ENCODE results near the gene MC1R. TPM values are rescaled to one million over a fixed set of nuclear protein-coding genes. Genes with fewer than 3 reads are reported as not detected.

Gene MC1R
- total RNA-seq = 3.1 and 4.3 TPM in 2 replicates
- polyA plus RNA-seq = 2.9 and 3.0 TPM in 2 replicates
- 2.5 and 2.7 TPM in 2 replicates for polyA plus RNA-seq (2012)
- polyA minus RNA-seq (ENCODE audit: low replicate concordance) = 1.2 and 3.2 TPM in 2 replicates

DNA sequence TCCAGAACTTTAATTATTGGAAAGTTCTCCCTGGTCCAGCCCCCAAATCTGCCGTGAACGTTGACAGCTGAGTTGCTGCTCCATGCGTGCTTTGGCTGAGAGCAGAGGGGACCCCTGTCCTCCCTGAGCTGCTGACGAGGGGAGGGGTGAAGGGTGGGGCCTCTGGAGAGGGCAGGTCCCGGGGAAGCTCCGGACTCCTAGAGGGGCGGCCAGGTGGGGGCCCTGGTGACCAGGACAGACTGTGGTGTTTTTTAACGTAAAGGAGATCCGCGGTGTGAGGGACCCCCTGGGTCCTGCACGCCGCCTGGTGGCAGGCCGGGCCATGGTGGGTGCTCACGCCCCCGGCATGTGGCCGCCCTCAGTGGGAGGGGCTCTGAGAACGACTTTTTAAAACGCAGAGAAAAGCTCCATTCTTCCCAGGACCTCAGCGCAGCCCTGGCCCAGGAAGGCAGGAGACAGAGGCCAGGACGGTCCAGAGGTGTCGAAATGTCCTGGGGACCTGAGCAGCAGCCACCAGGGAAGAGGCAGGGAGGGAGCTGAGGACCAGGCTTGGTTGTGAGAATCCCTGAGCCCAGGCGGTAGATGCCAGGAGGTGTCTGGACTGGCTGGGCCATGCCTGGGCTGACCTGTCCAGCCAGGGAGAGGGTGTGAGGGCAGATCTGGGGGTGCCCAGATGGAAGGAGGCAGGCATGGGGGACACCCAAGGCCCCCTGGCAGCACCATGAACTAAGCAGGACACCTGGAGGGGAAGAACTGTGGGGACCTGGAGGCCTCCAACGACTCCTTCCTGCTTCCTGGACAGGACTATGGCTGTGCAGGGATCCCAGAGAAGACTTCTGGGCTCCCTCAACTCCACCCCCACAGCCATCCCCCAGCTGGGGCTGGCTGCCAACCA, at the start of gene MC1R:
Gene MC1R (plus strand): TSS at position 410 of the 895 bp plus-strand sequence. CDS start 397 bp downstream, at position 807.
- DNase-seq (ENCODE audit: low read depth in 2 of 2) = peak; percentile 29 to 44
- Histone ChIP-seq H4K20me1 (ENCODE audit: control insufficient read depth, extremely low read depth, insufficient read depth, low read length) (no peaks in the 10 kb centered on the region), H3K27me3 (ENCODE audit: control insufficient read depth, insufficient read depth, low read length) (no peaks in the 10 kb centered on the region), H3K9me3 (ENCODE audit: control insufficient read depth, insufficient read depth, low read depth, low read length) (no peaks in the 10 kb centered on the region), H3K4me1 (ENCODE audit: control insufficient read depth, extremely low read depth, insufficient read depth, low read length) (peaks cover 21% of the 10 kb centered on the region), H3K4me2 (ENCODE audit: extremely low read depth, insufficient read depth, low read length) (peak within 1 kb of the TSS; percentile 64), H3K27ac (ENCODE audit: insufficient read depth, low read length) (peak within 1 kb of the TSS; percentile 64), H3K79me2 (ENCODE audit: control insufficient read depth, insufficient read depth, low read length) (peaks cover 4% of the 10 kb centered on the region), H3K9ac (ENCODE audit: insufficient read depth, low read length) (peak within 1 kb of the TSS; percentile 41), H3K4me3 (replicated peaks in 1 of 4; ENCODE audit: control extremely low read depth in 1 of 4, insufficient read depth in 1 of 4, low read depth in 3 of 4, low read length in 4 of 4) (peak within 1 kb of the TSS in 3 of 4 experiments; percentile 12 to 51 (median 47)), H2AFZ (ENCODE audit: low read length) (no peak within 1 kb of the TSS), H3K36me3 (ENCODE audit: control insufficient read depth, insufficient read depth, low read length) (peaks cover 5% of the 10 kb centered on the region)
- TF ChIP-seq, protein P1, sequence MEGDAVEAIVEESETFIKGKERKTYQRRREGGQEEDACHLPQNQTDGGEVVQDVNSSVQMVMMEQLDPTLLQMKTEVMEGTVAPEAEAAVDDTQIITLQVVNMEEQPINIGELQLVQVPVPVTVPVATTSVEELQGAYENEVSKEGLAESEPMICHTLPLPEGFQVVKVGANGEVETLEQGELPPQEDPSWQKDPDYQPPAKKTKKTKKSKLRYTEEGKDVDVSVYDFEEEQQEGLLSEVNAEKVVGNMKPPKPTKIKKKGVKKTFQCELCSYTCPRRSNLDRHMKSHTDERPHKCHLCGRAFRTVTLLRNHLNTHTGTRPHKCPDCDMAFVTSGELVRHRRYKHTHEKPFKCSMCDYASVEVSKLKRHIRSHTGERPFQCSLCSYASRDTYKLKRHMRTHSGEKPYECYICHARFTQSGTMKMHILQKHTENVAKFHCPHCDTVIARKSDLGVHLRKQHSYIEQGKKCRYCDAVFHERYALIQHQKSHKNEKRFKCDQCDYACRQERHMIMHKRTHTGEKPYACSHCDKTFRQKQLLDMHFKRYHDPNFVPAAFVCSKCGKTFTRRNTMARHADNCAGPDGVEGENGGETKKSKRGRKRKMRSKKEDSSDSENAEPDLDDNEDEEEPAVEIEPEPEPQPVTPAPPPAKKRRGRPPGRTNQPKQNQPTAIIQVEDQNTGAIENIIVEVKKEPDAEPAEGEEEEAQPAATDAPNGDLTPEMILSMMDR (conservative IDR thresholded peaks at IDR 0.05 in 1 of 2, IDR thresholded peaks at IDR 0.05 in 1 of 2; ENCODE audit: low read depth in 1 of 2, low read length in 2 of 2) = peak; percentile 33 to 61
- TF ChIP-seq EZH2 (IDR thresholded peaks at IDR 0.05; ENCODE audit: low read length, missing control alignments) = no peak

DNA sequence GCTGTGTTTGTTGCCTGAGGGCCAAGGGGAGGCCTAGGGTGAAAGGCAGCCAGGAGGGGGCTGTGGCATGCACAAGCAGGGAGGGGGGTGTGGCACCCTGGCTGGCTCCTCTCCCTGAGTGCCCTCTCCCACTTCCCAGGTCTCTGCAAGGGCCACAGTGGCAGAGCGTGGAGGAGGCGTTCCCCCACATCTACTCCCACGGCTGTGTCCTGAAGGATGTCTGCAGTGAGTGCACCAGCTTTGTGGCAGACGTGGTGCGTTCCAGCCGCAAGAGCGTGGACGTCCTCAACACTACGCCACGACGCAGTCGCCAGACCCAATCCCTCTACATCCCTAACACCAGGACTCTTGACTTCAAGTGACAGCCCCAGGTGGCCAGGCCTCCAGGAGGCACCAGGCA, 48.8 kb upstream of the MC1R start:
- peaks cover 5% of the 10 kb centered on the region for H3K4me1 ChIP-seq (ENCODE audit: control insufficient read depth, extremely low read depth, insufficient read depth, low read length)
- no peaks in the 10 kb centered on the region for H3K9me3 ChIP-seq (ENCODE audit: control insufficient read depth, insufficient read depth, low read depth, low read length)
- TF ChIP-seq, protein P1 (conservative IDR thresholded peaks at IDR 0.05 in 1 of 2, IDR thresholded peaks at IDR 0.05 in 1 of 2; ENCODE audit: low read depth in 1 of 2, low read length in 2 of 2) = no peak
- TF ChIP-seq EZH2 (IDR thresholded peaks at IDR 0.05; ENCODE audit: low read length, missing control alignments) = no peak
- H3K27ac ChIP-seq (ENCODE audit: insufficient read depth, low read length) = no peak overlapping the region
- no peak for DNase-seq (ENCODE audit: low read depth in 2 of 2)
- no peaks in the 10 kb centered on the region for H4K20me1 ChIP-seq (ENCODE audit: control insufficient read depth, extremely low read depth, insufficient read depth, low read length)
- H3K36me3 ChIP-seq (ENCODE audit: control insufficient read depth, insufficient read depth, low read length) = peaks cover 3% of the 10 kb centered on the region
- no peak overlapping the region for H3K4me2 ChIP-seq (ENCODE audit: extremely low read depth, insufficient read depth, low read length)
- H2AFZ ChIP-seq (ENCODE audit: low read length) = no peak overlapping the region
- no peaks in the 10 kb centered on the region for H3K27me3 ChIP-seq (ENCODE audit: control insufficient read depth, insufficient read depth, low read length)
- no peak overlapping the region for H3K4me3 ChIP-seq (replicated peaks in 1 of 4; ENCODE audit: control extremely low read depth in 1 of 4, insufficient read depth in 1 of 4, low read depth in 3 of 4, low read length in 4 of 4)
- H3K9ac ChIP-seq (ENCODE audit: insufficient read depth, low read length) = no peak overlapping the region
- peaks cover 7% of the 10 kb centered on the region for H3K79me2 ChIP-seq (ENCODE audit: control insufficient read depth, insufficient read depth, low read length)

DNA sequence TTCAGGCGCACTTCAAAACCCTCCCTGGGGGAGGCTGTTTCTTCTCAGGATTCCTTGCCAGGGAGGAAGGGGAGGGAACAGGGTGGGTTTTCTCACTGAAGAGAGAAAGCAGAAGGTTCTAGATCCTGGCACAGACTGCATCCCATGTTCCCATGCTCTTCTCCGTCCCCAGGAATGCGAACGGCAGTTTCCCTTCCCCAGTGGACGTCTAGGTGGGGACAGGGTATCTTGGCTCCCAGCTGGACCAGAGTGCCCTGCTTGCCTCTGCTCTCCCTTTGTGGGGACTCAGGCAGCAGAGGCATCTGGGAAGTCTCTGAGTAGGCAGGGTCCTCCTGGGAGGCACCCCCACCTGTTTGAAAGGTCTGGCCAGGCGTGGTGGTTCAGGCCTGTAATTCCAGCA, 48.2 kb upstream of the MC1R start:
- no peak for DNase-seq (ENCODE audit: low read depth in 2 of 2)
- peaks cover 5% of the 10 kb centered on the region for H3K4me1 ChIP-seq (ENCODE audit: control insufficient read depth, extremely low read depth, insufficient read depth, low read length)
- no peak overlapping the region for H2AFZ ChIP-seq (ENCODE audit: low read length)
- no peak overlapping the region for H3K4me2 ChIP-seq (ENCODE audit: extremely low read depth, insufficient read depth, low read length)
- H3K27ac ChIP-seq (ENCODE audit: insufficient read depth, low read length) = no peak overlapping the region
- H3K4me3 ChIP-seq (replicated peaks in 1 of 4; ENCODE audit: control extremely low read depth in 1 of 4, insufficient read depth in 1 of 4, low read depth in 3 of 4, low read length in 4 of 4) = no peak overlapping the region
- H3K79me2 ChIP-seq (ENCODE audit: control insufficient read depth, insufficient read depth, low read length) = peaks cover 12% of the 10 kb centered on the region
- H3K9me3 ChIP-seq (ENCODE audit: control insufficient read depth, insufficient read depth, low read depth, low read length) = no peaks in the 10 kb centered on the region
- H3K36me3 ChIP-seq (ENCODE audit: control insufficient read depth, insufficient read depth, low read length) = peaks cover 6% of the 10 kb centered on the region
- TF ChIP-seq EZH2 (IDR thresholded peaks at IDR 0.05; ENCODE audit: low read length, missing control alignments) = no peak
- TF ChIP-seq, protein P1 (conservative IDR thresholded peaks at IDR 0.05 in 1 of 2, IDR thresholded peaks at IDR 0.05 in 1 of 2; ENCODE audit: low read depth in 1 of 2, low read length in 2 of 2) = no peak
- H4K20me1 ChIP-seq (ENCODE audit: control insufficient read depth, extremely low read depth, insufficient read depth, low read length) = no peaks in the 10 kb centered on the region
- no peak overlapping the region for H3K9ac ChIP-seq (ENCODE audit: insufficient read depth, low read length)
- no peaks in the 10 kb centered on the region for H3K27me3 ChIP-seq (ENCODE audit: control insufficient read depth, insufficient read depth, low read length)

Data from fibroblast of lung (primary cell).